SH-SY5Y (cell line): ENCODE data around the gene EHMT1.

Experiments used
- GATA2 ChIP-seq: IDR thresholded peaks from 2 replicates; pipeline ENCODE4 v1.6.1; 2011; ENCODE audit warnings: mild to moderate bottlenecking, low read depth, low read length
- GATA3 ChIP-seq: IDR thresholded peaks from 2 replicates; pipeline ENCODE4 v1.6.1; 2011; ENCODE audit warnings: low read depth, mild to moderate bottlenecking, low read length, moderate library complexity

GRCh38 chr9:137879566-137880150, 260.9 kb downstream of the EHMT1 start:
- TF ChIP-seq GATA3 (no peak), GATA2 (no peak)
